GM18909 (cell line): ENCODE data around the gene UBAP2L.
"Not testable (repeated sequence)": the region's sequence is repeated elsewhere in the genome, so short reads cannot be mapped to it uniquely, and the experiment has no call there.

Experiments used
- ATAC-seq: cut with Tn5 transposase; IDR thresholded peaks from one replicate; pipeline ENCODE4 v1.9.1; 2021; ENCODE audit warnings: mild to moderate bottlenecking; ENCODE audit not compliant: unreplicated experiment, poor library complexity

The UBAP2L gene

DNA sequence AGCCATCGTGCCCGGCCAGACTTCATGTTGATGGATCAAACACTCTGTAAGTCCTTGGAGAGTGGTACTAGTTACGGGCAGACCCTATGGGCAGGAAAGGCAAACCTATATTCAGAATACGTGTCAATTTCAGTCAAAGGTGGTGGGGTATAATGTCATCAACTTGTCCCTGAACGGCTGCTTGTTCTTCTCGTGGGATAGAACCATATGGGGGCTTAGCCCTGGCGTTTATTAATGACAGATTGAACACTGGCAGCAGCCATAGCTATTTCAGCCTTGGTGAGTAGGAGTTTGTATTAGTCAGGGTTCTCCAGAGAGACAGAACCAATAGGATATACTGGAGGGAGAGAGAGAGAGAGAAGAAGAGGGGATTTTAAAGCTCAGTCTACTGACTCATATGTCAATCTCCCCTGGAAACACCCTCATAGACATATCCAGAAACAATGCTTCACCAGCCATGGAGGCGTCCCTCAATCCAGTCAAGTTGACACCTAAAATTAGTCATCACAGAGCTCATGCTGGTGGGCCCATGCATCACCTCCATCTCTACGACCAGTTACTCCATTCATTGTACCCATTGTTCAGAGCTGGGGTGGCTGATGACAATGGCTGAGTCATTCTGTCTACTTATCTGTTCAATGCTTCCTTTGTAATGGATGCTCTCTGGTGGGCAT, 84.0 kb downstream of the UBAP2L start:
- no peak for ATAC-seq

GRCh38 chr1:154306151-154306550, 85.4 kb downstream of the UBAP2L start:
- ATAC-seq: no peak

DNA sequence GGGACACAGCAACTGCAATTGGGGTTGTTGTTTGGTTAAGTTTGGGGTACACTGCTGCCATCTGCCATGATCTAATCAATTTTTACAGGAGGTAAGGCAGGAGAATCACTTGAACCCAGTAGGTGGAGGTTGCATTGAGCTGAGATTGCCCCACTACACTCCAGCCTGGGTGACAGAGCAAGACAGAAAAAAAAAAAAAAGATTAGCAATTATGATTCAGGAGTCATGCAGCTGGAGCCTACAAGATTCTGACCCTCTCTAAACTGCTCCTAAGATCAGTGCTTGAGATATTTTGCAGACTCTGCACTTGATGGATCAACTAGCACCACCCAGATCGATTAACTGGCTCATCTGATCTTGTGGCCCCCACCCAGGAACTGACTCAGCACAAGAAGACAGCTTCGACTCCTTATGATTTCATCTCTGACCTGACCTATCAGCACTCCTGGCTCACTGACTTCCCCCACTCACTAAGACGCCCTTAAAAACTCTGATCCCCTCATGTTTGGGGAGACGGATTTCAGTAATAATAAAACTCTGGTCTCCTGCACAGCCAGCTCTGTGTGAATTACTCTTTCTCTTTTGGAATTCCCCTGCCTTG, 87.0 kb downstream of the UBAP2L start:
- ATAC-seq: not testable (repeated sequence)

GRCh38 chr1:154309136-154309535, 88.4 kb downstream of the UBAP2L start:
- ATAC-seq: not testable (repeated sequence)

GRCh38 chr1:154312229-154313065, 91.7 kb downstream of the UBAP2L start:
- not testable (repeated sequence) for ATAC-seq

GRCh38 chr1:154313066-154313356, 92.3 kb downstream of the UBAP2L start:
- ATAC-seq: no peak

GRCh38 chr1:154314226-154314625, 93.5 kb downstream of the UBAP2L start:
- not testable (repeated sequence) for ATAC-seq

DNA sequence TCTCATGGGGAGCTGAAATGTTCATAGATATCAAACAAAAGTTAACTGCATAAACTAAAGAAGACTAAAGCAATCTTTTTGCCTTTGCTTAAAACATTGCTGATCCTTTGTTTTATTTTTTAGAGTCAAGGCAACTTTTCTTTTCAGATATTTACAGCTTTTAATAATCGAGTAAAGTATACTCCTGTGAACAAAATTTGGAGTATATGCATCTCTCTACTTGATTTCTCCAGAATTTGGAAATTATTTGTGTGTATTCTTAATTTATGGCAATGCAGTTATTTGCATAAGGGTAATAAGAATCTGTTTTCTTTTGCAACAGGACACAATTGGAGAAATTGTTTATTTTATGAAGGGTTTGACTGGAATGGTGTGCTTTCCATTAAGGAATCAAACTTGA, 95.9 kb downstream of the UBAP2L start:
- no peak for ATAC-seq

DNA sequence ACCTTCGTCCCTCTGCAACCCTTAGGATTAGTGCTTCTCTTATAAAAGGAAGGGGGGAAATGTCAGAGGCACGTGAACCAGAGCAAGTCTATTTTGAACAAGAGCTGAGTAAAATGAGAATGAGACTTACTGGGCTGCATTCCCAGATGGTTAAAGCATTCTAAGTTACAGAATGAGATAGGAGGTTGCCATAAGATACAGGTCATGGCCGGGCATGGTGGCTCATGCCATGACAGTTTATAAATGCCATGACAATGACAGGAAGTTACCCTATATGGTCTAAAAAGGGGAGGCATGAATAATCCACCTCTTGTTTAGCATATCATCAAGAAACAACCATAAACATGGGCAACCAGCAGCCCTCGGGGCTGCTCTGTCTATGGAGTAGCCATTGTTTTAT, 97.6 kb downstream of the UBAP2L start:
- ATAC-seq: no peak
